Measurements from ENCODE around the gene GDAP1L1. TPM values are rescaled to one million over a fixed set of nuclear protein-coding genes. Genes with fewer than 3 reads are reported as not detected.

The GDAP1L1 gene
- total and polyA plus RNA-seq, 2 donors from 2014 or later: not detected

- intact Hi-C loops (cut with DNase I): no loop called here
- TF ChIP-seq CTCF (IDR thresholded peaks at IDR 0.05; ENCODE audit: borderline replicate concordance, extremely low read depth, insufficient read depth): no peak
- Histone ChIP-seq H3K4me3 (ENCODE audit: low read length in 3 of 3) (no peak overlapping the region), H3K9me3 (ENCODE audit: control insufficient read depth in 2 of 3, insufficient read depth in 1 of 3, low read length in 3 of 3) (no peaks in the 10 kb centered on the region), H3K27ac (ENCODE audit: low read depth in 2 of 2, low read length in 2 of 2) (no peak overlapping the region), H3K9ac (ENCODE audit: low read length in 3 of 3) (no peak overlapping the region), H3K4me1 (ENCODE audit: control insufficient read depth in 2 of 3, insufficient read depth in 2 of 3, low read depth in 1 of 3, low read length in 3 of 3) (peaks cover 2 to 8% (median 4%) of the 10 kb centered on the region in 3 donors), H3K27me3 (ENCODE audit: control insufficient read depth, insufficient read depth, low read length) (no peaks in the 10 kb centered on the region), H3K36me3 (ENCODE audit: control insufficient read depth in 2 of 3, insufficient read depth in 3 of 3, low read length in 3 of 3) (peaks cover 3 to 58% (median 13%) of the 10 kb centered on the region in 3 donors)
- DNase-seq (no peak), FAIRE-seq (peak; percentile 93)
Observed at GRCh38 chr20:44204156-44204831, 42.8 kb upstream of the GDAP1L1 start.

GRCh38 chr20:44204832-44205215, 42.3 kb upstream of the GDAP1L1 start:
- Histone ChIP-seq H3K4me1 (ENCODE audit: control insufficient read depth in 2 of 3, insufficient read depth in 2 of 3, low read depth in 1 of 3, low read length in 3 of 3) (peaks cover 4 to 8% (median 5%) of the 10 kb centered on the region in 3 donors), H3K27me3 (ENCODE audit: control insufficient read depth, insufficient read depth, low read length) (no peaks in the 10 kb centered on the region), H3K9me3 (ENCODE audit: control insufficient read depth in 2 of 3, insufficient read depth in 1 of 3, low read length in 3 of 3) (no peaks in the 10 kb centered on the region), H3K4me3 (ENCODE audit: low read length in 3 of 3) (no peak overlapping the region), H3K9ac (ENCODE audit: low read length in 3 of 3) (no peak overlapping the region), H3K36me3 (ENCODE audit: control insufficient read depth in 2 of 3, insufficient read depth in 3 of 3, low read length in 3 of 3) (peaks cover 3 to 53% (median 8%) of the 10 kb centered on the region in 3 donors), H3K27ac (ENCODE audit: low read depth in 2 of 2, low read length in 2 of 2) (no peak overlapping the region)
- no peak for FAIRE-seq
- intact Hi-C loops (cut with DNase I): no loop called here
- no peak for TF ChIP-seq CTCF (IDR thresholded peaks at IDR 0.05; ENCODE audit: borderline replicate concordance, extremely low read depth, insufficient read depth)
- no peak for DNase-seq

GRCh38 chr20:44206132-44206531, 41.0 kb upstream of the GDAP1L1 start:
- H3K36me3 ChIP-seq (ENCODE audit: control insufficient read depth in 2 of 3, insufficient read depth in 3 of 3, low read length in 3 of 3): peaks cover 3 to 42% (median 3%) of the 10 kb centered on the region in 3 donors
- no peaks in the 10 kb centered on the region for H3K27me3 ChIP-seq (ENCODE audit: control insufficient read depth, insufficient read depth, low read length)
- no peak for FAIRE-seq
- H3K4me3 ChIP-seq (ENCODE audit: low read length in 3 of 3): no peak overlapping the region
- DNase-seq: no peak
- H3K9ac ChIP-seq (ENCODE audit: low read length in 3 of 3): no peak overlapping the region
- intact Hi-C loops (cut with DNase I): no loop called here
- H3K4me1 ChIP-seq (ENCODE audit: control insufficient read depth in 2 of 3, insufficient read depth in 2 of 3, low read depth in 1 of 3, low read length in 3 of 3): peaks cover 4 to 8% (median 5%) of the 10 kb centered on the region in 3 donors
- no peak overlapping the region for H3K27ac ChIP-seq (ENCODE audit: low read depth in 2 of 2, low read length in 2 of 2)
- TF ChIP-seq CTCF (IDR thresholded peaks at IDR 0.05; ENCODE audit: borderline replicate concordance, extremely low read depth, insufficient read depth): no peak
- H3K9me3 ChIP-seq (ENCODE audit: control insufficient read depth in 2 of 3, insufficient read depth in 1 of 3, low read length in 3 of 3): no peaks in the 10 kb centered on the region
